Karpas-422 (cell line): Measurements from ENCODE around the gene UBXN7. TPM values are rescaled to one million over a fixed set of nuclear protein-coding genes. Genes with fewer than 3 reads are reported as not detected.

Experiments used
- small RNA-seq: library from RNA; depleted of rRNA; stranded (forward); fragments of <200 nt; gene quantifications from one replicate; pipeline ENCODE3, GENCODE V24; 2014
- total RNA-seq: library from RNA; depleted of rRNA; stranded (reverse); fragments of >200 nt; shearing (Covaris generic); gene quantifications from 2 replicates; pipeline ENCODE4 v1.2.3, GENCODE V29; 2014; ENCODE audit warnings: low replicate concordance; rRNA removed

UBXN7 gene
- total RNA-seq, 1 experiment from 2014 or later = 33.0 TPM

Small RNAs within 50 kb of the gene (small RNA-seq; reads per million reads assigned to genes)
- gene AC069257.2 (not detected), gene AC083822.1 (not detected), gene AC117490.1 (not detected), gene RN7SL434P (not detected), gene RN7SL738P (not detected), gene RNU6-1279P (0.16 reads per million), gene RNU6-910P (0.36 reads per million)

Other genes with a start within 250 kb of the UBXN7 start
- gene ZDHHC19, start 221.0 kb downstream of the UBXN7 start, total RNA-seq = not detected in 2 replicates
- gene SLC51A, start 215.9 kb downstream of the UBXN7 start, total RNA-seq = not detected in 2 replicates
- gene PCYT1A, start 144.7 kb downstream of the UBXN7 start, total RNA-seq = 42.6 and 48.8 TPM in 2 replicates
- 9.6 and 17.1 TPM in 2 replicates for gene DYNLT2B, start 114.2 kb downstream of the UBXN7 start, total RNA-seq
- gene TM4SF19, start 94.0 kb downstream of the UBXN7 start, total RNA-seq = not detected in 2 replicates
- 35.4 and 42.8 TPM in 2 replicates for gene RNF168, start 71.3 kb upstream of the UBXN7 start, total RNA-seq
- not detected in 2 replicates for gene SMCO1, start 82.9 kb upstream of the UBXN7 start, total RNA-seq
- 7.0 and 9.2 TPM in 2 replicates for gene WDR53, start 136.1 kb upstream of the UBXN7 start, total RNA-seq
- 14.4 and 15.2 TPM in 2 replicates for gene FBXO45, start 136.2 kb upstream of the UBXN7 start, total RNA-seq
- gene NRROS, start 207.3 kb upstream of the UBXN7 start, total RNA-seq = 0.52 and 1.0 TPM in 2 replicates